SJCRH30 (cell line): ENCODE results near the gene ATP2C2. TPM values are rescaled to one million over a fixed set of nuclear protein-coding genes. Genes with fewer than 3 reads are reported as not detected.

ENCODE experiments used
- DNase-seq, 2 experiments: peaks; one replicate each; pipeline ENCODE4 v3.0.0-alpha.2; 2015 to 2020
- H3K27ac ChIP-seq: fragments of 250-450 bp; sonication (Bioruptor Pico); 2 replicates; pipeline ENCODE4 v1.5.1; 2020; ENCODE audit warnings: mild to moderate bottlenecking, moderate library complexity
- H3K27me3 ChIP-seq: fragments of 250-450 bp; sonication (Bioruptor Pico); 2 replicates; pipeline ENCODE4 v1.5.1; 2020; ENCODE audit warnings: mild to moderate bottlenecking, moderate library complexity
- H3K36me3 ChIP-seq: fragments of 250-450 bp; sonication (Bioruptor Pico); 2 replicates; pipeline ENCODE4 v1.5.1; 2020; ENCODE audit warnings: mild to moderate bottlenecking, moderate library complexity
- H3K4me1 ChIP-seq: fragments of 250-450 bp; sonication (Bioruptor Pico); 2 replicates; pipeline ENCODE4 v1.5.1; 2020; ENCODE audit warnings: mild to moderate bottlenecking, moderate library complexity
- H3K4me3 ChIP-seq: fragments of 250-450 bp; sonication (Bioruptor Pico); 2 replicates; pipeline ENCODE4 v1.5.1; 2020; ENCODE audit warnings: mild to moderate bottlenecking, moderate library complexity
- H3K9me3 ChIP-seq: fragments of 250-450 bp; sonication (Bioruptor Pico); replicated peaks from 2 replicates; pipeline ENCODE4 v1.5.1; 2020; ENCODE audit warnings: mild to moderate bottlenecking, moderate library complexity
- total RNA-seq: library from RNA; depleted of rRNA; stranded (reverse); fragments of >200 nt; shearing (Covaris generic); gene quantifications from 2 replicates; pipeline ENCODE4 v1.2.3, GENCODE V29; 2014; rRNA removed

Gene ATP2C2, protein sequence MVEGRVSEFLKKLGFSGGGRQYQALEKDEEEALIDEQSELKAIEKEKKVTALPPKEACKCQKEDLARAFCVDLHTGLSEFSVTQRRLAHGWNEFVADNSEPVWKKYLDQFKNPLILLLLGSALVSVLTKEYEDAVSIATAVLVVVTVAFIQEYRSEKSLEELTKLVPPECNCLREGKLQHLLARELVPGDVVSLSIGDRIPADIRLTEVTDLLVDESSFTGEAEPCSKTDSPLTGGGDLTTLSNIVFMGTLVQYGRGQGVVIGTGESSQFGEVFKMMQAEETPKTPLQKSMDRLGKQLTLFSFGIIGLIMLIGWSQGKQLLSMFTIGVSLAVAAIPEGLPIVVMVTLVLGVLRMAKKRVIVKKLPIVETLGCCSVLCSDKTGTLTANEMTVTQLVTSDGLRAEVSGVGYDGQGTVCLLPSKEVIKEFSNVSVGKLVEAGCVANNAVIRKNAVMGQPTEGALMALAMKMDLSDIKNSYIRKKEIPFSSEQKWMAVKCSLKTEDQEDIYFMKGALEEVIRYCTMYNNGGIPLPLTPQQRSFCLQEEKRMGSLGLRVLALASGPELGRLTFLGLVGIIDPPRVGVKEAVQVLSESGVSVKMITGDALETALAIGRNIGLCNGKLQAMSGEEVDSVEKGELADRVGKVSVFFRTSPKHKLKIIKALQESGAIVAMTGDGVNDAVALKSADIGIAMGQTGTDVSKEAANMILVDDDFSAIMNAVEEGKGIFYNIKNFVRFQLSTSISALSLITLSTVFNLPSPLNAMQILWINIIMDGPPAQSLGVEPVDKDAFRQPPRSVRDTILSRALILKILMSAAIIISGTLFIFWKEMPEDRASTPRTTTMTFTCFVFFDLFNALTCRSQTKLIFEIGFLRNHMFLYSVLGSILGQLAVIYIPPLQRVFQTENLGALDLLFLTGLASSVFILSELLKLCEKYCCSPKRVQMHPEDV
- 5.1 and 6.2 TPM in 2 replicates for total RNA-seq

DNA sequence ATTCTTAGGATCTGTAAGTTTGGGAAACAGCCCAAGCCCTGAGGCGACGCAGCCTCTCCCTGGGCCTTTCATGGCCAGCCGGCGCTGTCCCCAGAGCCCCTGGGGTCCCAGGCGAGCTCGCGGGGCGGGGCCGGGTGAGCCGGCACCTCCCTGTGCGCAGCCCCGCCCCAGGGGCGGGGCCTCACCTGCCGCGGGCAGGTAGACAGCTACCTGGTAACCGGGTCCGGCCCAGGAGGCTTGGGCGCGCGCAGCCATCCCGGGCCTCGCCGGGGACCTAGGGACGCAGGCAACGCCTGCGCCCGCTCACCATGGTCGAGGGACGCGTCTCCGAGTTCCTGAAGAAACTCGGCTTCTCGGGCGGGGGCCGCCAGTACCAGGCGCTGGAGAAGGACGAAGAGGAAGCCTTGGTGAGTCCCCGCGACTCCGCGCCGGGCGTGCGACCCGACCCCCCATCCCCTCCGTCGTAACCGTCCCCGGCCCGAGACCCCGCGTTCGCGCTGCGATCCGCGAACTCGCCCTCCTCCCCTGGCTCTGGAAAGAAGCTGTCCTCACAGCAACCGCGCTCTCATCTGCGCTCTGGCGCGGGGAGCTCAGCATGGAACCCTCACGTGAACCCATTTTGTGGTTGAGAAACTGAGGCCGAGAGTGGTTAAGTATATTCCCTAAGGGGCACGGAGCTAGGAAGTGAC, at the start of gene ATP2C2:
TSS of gene ATP2C2 (plus strand) at position 231 of the 689 bp plus-strand sequence. CDS start at position 309, 78 bp downstream.
- no peak for DNase-seq
- no peak within 1 kb of the TSS for H3K4me3 ChIP-seq
- no peaks in the 10 kb centered on the region for H3K27me3 ChIP-seq
- no peaks in the 10 kb centered on the region for H3K4me1 ChIP-seq
- no peaks in the 10 kb centered on the region for H3K9me3 ChIP-seq
- no peak within 1 kb of the TSS for H3K27ac ChIP-seq
- no peaks in the 10 kb centered on the region for H3K36me3 ChIP-seq

DNA sequence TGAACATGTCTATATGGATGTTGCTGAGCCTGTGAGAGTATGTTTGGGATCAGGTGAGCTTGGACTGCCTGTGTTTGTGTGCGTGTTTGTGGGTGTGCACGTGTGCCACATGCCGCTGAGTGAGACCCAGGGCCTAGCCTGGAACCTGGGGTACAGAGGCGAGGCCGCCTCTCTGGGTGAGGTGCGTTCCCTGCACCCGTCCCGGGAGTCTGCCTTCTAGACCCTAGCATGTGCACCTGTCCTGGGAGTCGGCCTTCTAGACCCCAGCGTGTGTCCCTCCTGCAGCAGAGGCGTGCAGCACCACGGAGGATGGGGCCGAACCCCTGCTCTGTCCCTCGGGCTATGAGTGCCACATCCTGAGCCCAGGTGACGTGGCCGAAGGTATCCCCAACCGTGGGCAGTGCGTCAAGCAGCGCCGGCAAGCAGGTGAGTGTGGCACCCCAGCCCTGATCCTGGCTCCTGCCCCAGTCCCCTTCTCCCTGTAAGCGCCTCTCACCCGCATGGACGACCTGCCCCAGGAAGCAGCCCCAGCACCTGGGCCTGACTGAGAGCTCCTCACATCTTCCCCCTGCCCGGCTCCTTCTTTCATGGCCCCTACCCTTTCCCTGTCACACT, 49.1 kb upstream of the ATP2C2 start:
- Histone ChIP-seq H3K4me1 (no peaks in the 10 kb centered on the region), H3K27me3 (no peaks in the 10 kb centered on the region), H3K9me3 (no peaks in the 10 kb centered on the region), H3K36me3 (no peaks in the 10 kb centered on the region), H3K27ac (no peak overlapping the region), H3K4me3 (no peak overlapping the region)
- DNase-seq: no peak

DNA sequence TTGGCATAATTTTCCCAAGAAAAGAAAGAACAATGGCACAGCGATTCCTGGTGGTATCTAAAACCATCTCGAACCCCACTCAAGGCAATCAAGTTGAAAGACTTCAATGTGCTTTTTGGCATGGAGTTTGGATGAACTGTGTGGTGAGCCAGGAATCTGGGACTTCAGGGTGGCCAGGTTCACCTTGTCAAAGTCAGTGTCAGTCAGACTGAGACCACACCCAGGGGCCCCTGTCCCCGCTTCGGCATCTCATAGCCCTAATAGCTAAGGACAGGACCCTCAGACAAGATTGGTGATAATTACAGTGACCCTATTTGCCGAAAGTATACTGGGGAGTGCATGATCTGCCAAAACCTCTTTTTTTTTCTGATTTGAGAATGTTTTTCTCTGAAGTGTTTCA, 47.8 kb upstream of the ATP2C2 start:
- Histone ChIP-seq H3K27ac (no peak overlapping the region), H3K9me3 (no peaks in the 10 kb centered on the region), H3K36me3 (no peaks in the 10 kb centered on the region), H3K4me3 (no peak overlapping the region), H3K4me1 (no peaks in the 10 kb centered on the region), H3K27me3 (no peaks in the 10 kb centered on the region)
- no peak for DNase-seq

DNA sequence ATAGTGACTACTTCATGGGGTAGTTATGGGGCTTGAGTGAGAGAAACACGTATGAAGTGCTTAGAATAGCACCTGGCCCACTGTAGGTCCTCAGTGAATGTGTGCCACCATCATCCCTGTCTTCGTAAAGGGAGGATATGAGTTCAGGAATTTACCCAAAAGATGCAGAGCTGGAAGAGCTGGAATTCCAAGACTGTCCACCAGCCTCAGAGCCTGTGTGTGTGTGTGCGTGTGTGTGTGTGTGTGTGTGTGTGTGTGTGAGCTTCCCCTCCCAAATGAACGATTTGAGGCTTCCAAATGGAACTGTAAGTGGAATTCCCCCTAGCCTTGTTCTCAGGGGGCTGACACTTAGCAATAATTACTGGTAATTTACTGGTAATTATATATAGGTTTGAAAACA, 46.4 kb upstream of the ATP2C2 start:
- no peak overlapping the region for H3K27ac ChIP-seq
- no peak for DNase-seq
- no peaks in the 10 kb centered on the region for H3K36me3 ChIP-seq
- H3K27me3 ChIP-seq: no peaks in the 10 kb centered on the region
- no peaks in the 10 kb centered on the region for H3K9me3 ChIP-seq
- H3K4me1 ChIP-seq: no peaks in the 10 kb centered on the region
- no peak overlapping the region for H3K4me3 ChIP-seq

DNA sequence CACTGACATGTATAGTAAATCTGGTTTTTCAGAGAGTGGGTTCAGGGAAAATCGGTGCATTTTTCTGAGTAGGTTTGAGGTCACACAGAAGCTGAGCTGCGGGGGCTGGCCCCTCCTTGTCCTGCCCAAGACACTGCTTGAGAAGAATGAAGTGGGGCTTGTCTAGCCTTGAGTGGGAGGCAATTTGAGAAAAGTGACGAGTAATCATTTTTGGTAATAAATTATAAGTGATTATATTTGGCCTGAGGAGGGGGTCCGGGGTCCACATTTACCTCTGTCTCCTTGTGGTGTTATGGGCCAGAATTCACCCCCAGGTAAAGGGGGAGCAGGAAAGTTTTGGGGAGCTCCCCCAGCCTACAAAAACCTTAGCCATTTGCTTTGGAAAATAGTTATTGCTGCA, 45.6 kb upstream of the ATP2C2 start:
- Histone ChIP-seq H3K36me3 (no peaks in the 10 kb centered on the region), H3K9me3 (no peaks in the 10 kb centered on the region), H3K27ac (no peak overlapping the region), H3K27me3 (no peaks in the 10 kb centered on the region), H3K4me3 (no peak overlapping the region), H3K4me1 (no peaks in the 10 kb centered on the region)
- no peak for DNase-seq

DNA sequence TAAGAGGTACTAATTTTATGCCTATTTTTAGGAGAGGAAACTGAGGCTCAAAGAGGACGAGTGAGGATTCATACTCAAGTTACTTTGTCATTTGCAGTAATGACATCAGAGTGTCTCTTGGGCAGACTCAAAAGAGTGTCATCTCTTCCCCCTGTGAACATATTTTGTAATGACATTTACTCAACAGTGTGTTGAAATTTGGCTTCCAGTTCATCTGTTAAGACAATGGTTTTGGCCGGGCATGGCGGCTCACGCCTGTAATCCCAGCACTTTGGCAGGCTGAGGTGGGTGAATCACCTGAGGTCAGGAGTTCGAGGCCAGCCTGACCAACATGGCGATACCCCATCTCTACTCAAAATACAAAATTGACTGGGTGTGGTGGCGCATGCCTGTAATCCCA, 44.7 kb upstream of the ATP2C2 start:
- Histone ChIP-seq H3K4me3 (no peak overlapping the region), H3K27me3 (no peaks in the 10 kb centered on the region), H3K4me1 (no peaks in the 10 kb centered on the region), H3K36me3 (no peaks in the 10 kb centered on the region), H3K9me3 (no peaks in the 10 kb centered on the region), H3K27ac (no peak overlapping the region)
- no peak for DNase-seq

DNA sequence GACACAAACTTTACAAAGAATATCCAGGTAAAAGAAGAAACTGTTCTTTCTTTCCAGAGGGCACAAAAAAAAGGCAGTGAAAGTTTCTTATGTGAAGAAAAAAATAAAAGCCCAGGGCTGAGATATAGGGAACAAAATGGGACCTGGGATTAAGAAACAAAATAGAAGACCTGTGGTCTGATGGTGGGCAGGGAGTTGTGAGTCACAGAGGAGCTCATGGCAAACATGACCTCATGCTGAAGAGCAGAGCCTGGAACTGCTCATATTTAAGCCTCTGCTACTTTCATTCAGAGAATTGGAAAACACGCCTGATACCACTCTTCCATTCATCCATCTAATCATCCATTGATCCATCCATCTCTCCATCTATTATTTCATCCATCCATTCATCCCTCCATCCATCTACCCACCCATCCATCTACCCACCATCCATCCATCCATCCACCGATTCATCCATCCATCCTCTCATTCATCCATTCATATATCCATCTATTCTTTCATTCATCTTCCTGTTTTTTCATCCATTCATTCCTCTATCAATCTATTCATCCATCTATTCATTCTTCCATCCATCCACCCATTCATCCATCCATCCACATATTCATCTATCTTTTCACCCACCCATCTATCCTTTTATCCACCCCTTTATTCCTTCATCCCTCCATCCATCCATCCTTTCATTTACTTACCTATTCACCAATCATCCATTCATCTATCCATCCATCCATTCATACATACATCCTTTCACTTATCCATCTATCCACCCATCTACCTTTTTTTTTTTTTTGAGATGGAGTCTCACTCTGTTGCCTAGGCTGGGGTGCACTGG, 43.7 kb upstream of the ATP2C2 start:
- Histone ChIP-seq H3K9me3 (no peaks in the 10 kb centered on the region), H3K27me3 (no peaks in the 10 kb centered on the region), H3K4me1 (no peaks in the 10 kb centered on the region), H3K36me3 (no peaks in the 10 kb centered on the region), H3K27ac (no peak overlapping the region), H3K4me3 (no peak overlapping the region)
- no peak for DNase-seq

DNA sequence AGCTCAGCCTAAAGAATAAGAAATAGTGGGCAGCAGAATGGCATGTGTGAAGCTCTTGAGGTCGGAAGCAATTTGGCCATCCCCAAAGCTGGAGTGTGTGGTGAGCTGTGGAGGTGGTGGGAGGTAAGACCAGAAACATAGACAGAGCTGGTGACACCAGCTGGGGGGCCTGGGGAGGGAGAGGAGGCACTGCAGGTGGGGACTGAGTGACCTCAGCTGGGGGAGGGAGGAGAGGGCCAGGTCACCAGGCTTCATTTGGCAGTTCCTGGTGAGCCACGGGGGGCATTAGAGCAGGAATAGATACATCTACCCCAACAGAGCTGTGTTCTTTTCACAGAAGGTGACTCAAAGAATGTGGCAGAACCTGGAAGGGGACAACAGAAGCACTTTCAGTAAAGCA, 41.8 kb upstream of the ATP2C2 start:
- no peak overlapping the region for H3K4me3 ChIP-seq
- H3K27me3 ChIP-seq: no peaks in the 10 kb centered on the region
- no peak overlapping the region for H3K27ac ChIP-seq
- H3K9me3 ChIP-seq: no peaks in the 10 kb centered on the region
- H3K4me1 ChIP-seq: no peaks in the 10 kb centered on the region
- H3K36me3 ChIP-seq: no peaks in the 10 kb centered on the region
- DNase-seq: no peak

DNA sequence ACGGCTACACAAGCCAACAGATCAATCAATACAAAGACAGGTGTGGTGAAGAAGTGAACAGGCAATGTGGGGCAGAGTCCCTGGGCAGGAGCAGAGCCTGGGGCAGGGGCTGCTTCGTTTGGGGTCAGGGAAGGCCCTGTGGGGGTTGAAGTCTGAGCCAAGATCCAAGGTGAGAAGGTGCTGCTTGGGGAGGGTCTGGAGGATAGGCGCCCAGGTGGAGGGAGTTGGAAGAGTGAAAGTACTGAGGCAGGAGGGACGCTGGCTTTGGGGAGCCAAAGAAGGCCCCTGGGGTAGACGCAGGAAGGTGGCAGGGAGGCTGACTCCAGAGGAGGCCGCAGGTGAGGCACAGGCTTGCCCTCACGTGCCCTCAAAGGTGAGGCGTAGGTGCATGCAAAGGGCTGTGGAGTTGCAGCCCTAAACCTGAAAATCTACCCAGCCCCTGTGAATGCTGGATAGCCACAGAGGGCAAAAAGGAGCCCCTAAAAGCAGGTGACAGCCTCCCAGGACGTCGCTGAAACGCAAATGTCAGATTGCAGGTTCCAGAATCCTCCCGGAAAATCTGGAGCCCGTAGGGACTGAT, 40.3 kb upstream of the ATP2C2 start:
- H3K27me3 ChIP-seq: no peaks in the 10 kb centered on the region
- H3K27ac ChIP-seq: no peak overlapping the region
- H3K9me3 ChIP-seq: no peaks in the 10 kb centered on the region
- H3K4me3 ChIP-seq: no peak overlapping the region
- no peaks in the 10 kb centered on the region for H3K36me3 ChIP-seq
- H3K4me1 ChIP-seq: no peaks in the 10 kb centered on the region
- DNase-seq: no peak

DNA sequence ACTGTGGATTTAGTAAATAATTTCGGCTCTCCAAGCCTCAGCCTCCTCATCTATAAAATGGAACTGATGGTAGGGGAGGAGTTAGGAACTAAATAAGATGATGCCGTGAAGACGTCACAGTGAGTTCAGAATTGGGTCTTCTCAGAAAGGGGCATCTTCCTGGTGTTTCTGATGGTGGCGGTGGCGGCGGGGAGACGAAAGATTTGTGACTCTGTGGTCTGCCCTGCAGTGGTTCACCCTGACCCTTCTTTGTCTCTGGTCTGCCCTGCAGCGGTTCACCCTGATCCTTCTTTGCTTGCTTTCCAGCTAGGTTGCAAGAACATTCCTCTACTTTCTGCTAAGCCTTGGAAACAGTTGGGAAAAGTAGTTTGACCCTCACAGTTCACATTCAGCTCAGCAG, 39.3 kb upstream of the ATP2C2 start:
- no peaks in the 10 kb centered on the region for H3K9me3 ChIP-seq
- DNase-seq: no peak

DNA sequence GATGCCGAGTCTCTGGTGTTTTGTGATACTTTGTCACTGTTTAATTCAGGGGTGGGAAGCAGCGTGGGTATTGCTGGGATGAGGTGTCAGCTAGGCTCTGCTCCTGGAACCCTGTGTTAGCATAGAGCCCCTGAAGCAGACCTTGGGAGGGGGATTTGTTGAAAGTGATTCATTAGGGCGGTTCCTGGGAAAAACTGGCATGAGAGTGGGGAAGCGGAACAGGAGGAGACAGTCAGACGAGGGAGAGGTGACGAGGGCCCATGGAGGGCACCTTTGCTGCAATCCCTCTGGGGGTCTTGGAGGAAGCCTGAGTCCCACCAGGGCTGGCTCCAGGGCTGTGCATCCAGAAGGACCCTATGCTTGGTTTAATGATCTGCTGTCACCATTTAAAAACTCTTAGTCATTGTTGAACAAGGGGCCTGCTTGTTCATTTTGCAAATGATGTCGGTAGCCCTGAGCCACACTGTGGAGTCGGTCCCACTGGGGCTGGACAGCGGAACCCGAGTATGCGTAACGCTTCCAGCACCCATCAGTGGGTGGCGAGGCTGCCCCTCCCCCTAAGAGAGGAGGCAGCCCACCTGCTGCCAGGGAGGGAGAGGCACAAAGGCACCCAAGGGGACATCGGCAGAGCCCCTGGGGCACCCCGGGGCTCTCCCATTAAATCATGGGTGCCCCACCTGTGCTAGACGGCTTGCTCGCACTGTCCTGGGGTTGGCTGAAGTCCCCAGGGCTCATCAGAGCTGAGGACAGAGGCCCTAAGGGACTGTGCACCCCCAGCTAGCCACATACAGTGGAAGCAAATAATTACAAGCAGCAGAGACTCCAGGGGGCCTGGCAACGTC, 38.3 kb upstream of the ATP2C2 start:
- H3K9me3 ChIP-seq: no peaks in the 10 kb centered on the region
- no peak overlapping the region for H3K27ac ChIP-seq
- no peaks in the 10 kb centered on the region for H3K36me3 ChIP-seq
- H3K4me3 ChIP-seq: no peak overlapping the region
- DNase-seq: no peak
- H3K27me3 ChIP-seq: no peaks in the 10 kb centered on the region
- no peaks in the 10 kb centered on the region for H3K4me1 ChIP-seq

More for the DNA sequence above, 39.3 kb upstream of the ATP2C2 start:
- H3K4me1 ChIP-seq: no peaks in the 10 kb centered on the region
- H3K4me3 ChIP-seq: no peak overlapping the region
- no peaks in the 10 kb centered on the region for H3K27me3 ChIP-seq
- no peak overlapping the region for H3K27ac ChIP-seq
- no peaks in the 10 kb centered on the region for H3K36me3 ChIP-seq

DNA sequence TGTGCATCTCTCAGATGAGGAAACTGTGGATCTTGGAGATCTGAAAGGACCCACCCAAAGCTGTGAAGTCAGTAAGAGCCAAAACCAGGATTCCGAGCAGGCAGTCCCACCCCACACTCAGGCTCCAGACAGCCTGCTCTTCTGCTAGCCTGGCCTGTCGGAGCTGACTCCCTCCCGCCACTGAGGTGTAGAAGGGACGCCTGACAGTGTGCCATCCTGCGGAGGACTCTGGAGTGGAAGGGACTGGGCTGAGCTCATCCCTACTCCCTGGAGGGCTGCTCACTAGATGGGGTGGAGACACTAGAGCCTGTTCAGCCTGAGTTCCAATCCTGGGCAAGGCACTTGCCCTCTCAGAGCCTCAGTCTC, 37.7 kb upstream of the ATP2C2 start:
- Histone ChIP-seq H3K4me1 (no peaks in the 10 kb centered on the region), H3K27me3 (no peaks in the 10 kb centered on the region), H3K36me3 (no peaks in the 10 kb centered on the region), H3K9me3 (no peaks in the 10 kb centered on the region), H3K4me3 (no peak overlapping the region), H3K27ac (no peak overlapping the region)
- DNase-seq: no peak
